Activated CD4-positive, alpha-beta T cell treated with anti-CD3 and anti-CD28 coated beads, Interleukin-2, amount 10 ng/mL, durations not matched to agents 7 days and 5 days (primary cell): ENCODE results near the gene OR4D9. TPM values are rescaled to one million over a fixed set of nuclear protein-coding genes. Genes with fewer than 3 reads are reported as not detected.

Experiments
- CTCF ChIA-PET: fragments of 350-600 bp; sonication (Branson Sonifier 250); formaldehyde crosslinking; loops from one replicate; lab custom pipeline; 2021; ENCODE audit warnings: antibody characterized with exemption; lab: Charles Lee
- POLR2A ChIA-PET: fragments of 350-600 bp; sonication (Branson Sonifier 250); formaldehyde crosslinking; loops from one replicate; lab custom pipeline; 2021; ENCODE audit warnings: antibody characterized with exemption; lab: Charles Lee
- DNase-seq: peaks from one replicate; pipeline ENCODE4 v3.0.0-alpha.2; 2020
- H3K27ac Mint-ChIP-seq: one replicate; pipeline ENCODE4 v1.8.0; 2021; ENCODE audit warnings: mild to moderate bottlenecking, moderate library complexity, mixed read lengths
- H3K27me3 Mint-ChIP-seq: one replicate; pipeline ENCODE4 v1.8.0; 2021; ENCODE audit warnings: mixed read lengths
- H3K36me3 Mint-ChIP-seq: one replicate; pipeline ENCODE4 v1.8.0; 2021; ENCODE audit warnings: low read depth, mixed read lengths
- H3K4me1 Mint-ChIP-seq: one replicate; pipeline ENCODE4 v1.8.0; 2021; ENCODE audit warnings: mixed read lengths
- H3K4me3 Mint-ChIP-seq: one replicate; pipeline ENCODE4 v1.8.0; 2021; ENCODE audit warnings: mild to moderate bottlenecking, moderate library complexity, mixed read lengths
- H3K9me3 Mint-ChIP-seq: one replicate; pipeline ENCODE4 v1.8.0; 2021; ENCODE audit warnings: mixed read lengths
- total RNA-seq, 2 experiments: library from RNA; stranded (reverse); gene quantifications; one replicate each; pipeline ENCODE4 v1.2.3, GENCODE V29; 2021

Gene OR4D9
- total RNA-seq, 2 experiments from 2014 or later: not detected

DNA sequence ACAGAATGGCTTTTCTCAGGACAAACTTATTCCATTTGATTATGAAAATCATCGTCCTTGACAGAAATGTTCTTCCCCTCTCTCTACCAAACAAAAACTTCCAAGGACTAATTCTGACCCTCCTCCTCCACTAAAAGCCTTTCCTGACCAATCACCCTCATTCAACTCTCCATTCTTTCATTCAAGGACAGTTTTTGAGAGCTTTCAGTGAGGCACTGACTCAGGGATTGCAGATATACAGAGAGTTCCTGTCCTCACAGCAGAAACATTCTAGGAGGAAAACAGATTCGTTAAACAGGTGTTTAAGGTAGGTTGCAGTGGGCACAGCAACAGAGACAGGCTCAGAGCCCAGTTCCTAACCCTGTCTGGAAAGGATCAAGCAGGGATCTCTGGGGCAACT lies 41.5 kb downstream of the OR4D9 start:
- no peak for DNase-seq
- no peak overlapping the region for H3K27ac Mint-ChIP-seq
- peaks cover 22% of the 10 kb centered on the region for H3K27me3 Mint-ChIP-seq
- no peaks in the 10 kb centered on the region for H3K9me3 Mint-ChIP-seq
- H3K4me1 Mint-ChIP-seq: peaks cover 58% of the 10 kb centered on the region
- no peaks in the 10 kb centered on the region for H3K36me3 Mint-ChIP-seq
- H3K4me3 Mint-ChIP-seq: no peak overlapping the region
- ChIA-PET POLR2A (no interaction called here), CTCF (no interaction called here)

DNA sequence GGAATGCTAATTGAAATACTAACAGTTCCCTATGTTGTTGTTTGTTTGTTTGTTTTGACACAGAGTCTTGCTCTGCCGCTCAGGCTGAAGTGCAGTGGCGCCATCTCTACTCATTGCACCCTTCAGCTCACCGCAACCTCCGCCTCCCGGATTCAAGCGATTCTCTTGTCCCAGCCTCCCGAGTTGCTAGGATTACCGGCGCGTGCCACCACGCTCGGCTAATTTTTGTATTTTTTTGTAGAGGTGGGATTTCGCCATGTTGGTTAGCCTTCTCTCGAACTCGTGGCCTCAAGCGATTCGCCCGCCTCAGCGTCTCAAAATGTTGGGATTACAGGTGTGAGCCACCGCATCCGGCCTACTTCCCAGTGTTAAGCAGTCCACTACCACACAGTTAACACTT lies 42.0 kb downstream of the OR4D9 start:
- DNase-seq: no peak
- H3K9me3 Mint-ChIP-seq: no peaks in the 10 kb centered on the region
- POLR2A ChIA-PET: no interaction called here
- peaks cover 62% of the 10 kb centered on the region for H3K4me1 Mint-ChIP-seq
- no peak overlapping the region for H3K27ac Mint-ChIP-seq
- peaks cover 22% of the 10 kb centered on the region for H3K27me3 Mint-ChIP-seq
- no peak overlapping the region for H3K4me3 Mint-ChIP-seq
- CTCF ChIA-PET: no interaction called here
- H3K36me3 Mint-ChIP-seq: no peaks in the 10 kb centered on the region

DNA sequence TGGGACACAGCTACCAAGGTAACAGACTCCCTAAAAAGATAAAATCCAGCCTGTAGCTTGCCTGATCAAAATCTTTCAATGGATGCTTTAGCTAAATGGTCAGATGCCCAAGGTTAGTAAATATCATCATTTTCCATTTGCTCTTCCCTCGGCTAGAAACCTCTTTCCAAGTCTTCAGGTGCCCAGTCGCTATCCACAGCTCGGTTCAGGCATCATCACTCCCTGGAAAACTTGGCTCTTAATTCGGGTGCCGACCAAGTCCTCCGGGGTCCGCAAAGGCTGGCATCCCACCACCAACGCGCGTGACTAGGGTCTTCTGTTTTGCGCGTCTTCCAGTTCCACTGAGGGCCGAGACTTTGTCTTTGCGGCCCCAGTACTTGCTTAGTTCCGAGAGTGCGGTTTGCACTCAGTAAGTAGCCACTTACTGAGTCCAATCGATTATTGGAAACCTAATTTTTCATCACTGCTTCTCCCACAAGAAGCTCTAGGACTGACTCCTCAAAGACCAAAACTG lies 44.3 kb downstream of the OR4D9 start:
- ChIA-PET CTCF (interaction anchor here (0.6 to 2.7 kb wide), 3 partner anchors 10 to 331 kb away, joined by 3 to 9 read pairs (median 4); no protein-coding TSS in a partner anchor), POLR2A (no interaction called here)
- peak overlapping the region; percentile 67 for H3K4me3 Mint-ChIP-seq
- H3K36me3 Mint-ChIP-seq: no peaks in the 10 kb centered on the region
- no peak for DNase-seq
- peaks cover 23% of the 10 kb centered on the region for H3K27me3 Mint-ChIP-seq
- H3K4me1 Mint-ChIP-seq: peaks cover 64% of the 10 kb centered on the region
- H3K27ac Mint-ChIP-seq: peak overlapping the region; percentile 77
- no peaks in the 10 kb centered on the region for H3K9me3 Mint-ChIP-seq

DNA sequence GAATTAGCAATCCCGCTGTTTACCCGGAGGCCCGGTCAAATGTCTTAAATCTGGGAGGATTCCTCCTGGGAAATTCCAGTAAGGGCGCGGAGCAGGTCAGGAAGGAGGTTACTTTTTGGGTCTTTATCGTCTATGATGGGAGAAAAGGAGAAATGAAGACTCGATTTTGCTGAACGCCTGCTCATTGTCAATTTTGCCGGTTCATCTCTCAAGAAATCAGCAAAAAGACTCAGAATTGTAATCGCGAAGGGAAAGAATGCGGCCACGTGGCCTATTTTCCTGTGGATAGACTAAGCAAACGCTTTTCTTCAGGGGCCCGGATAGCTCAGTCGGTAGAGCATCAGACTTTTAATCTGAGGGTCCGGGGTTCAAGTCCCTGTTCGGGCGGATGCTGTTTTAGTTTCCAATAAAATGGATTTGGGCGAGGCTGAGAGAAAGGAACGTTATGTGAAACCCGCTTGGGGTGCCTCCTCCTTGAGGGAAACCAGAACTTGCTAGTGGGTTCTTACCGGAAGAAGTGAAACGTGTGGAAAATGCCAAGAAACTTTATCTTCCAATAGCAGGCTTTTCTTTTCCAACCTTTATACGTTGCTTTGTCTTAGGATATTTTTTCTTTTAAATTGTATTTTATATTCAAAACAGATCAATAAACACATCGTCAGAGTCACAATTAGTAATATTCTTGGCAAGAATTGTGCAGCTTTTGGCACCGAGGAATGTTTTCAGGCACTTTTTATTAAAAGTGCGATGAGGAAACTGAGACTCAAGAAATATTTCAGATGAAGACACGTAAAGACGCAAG lies 45.0 kb downstream of the OR4D9 start:
- no peaks in the 10 kb centered on the region for H3K36me3 Mint-ChIP-seq
- peak; percentile 53 for DNase-seq
- peaks cover 23% of the 10 kb centered on the region for H3K27me3 Mint-ChIP-seq
- CTCF ChIA-PET: interaction anchor here (0.6 to 2.7 kb wide), 2 partner anchors 10 to 19 kb away, joined by 3 to 9 read pairs; no protein-coding TSS in a partner anchor
- H3K27ac Mint-ChIP-seq: peak overlapping the region; percentile 77
- peak overlapping the region; percentile 67 for H3K4me3 Mint-ChIP-seq
- POLR2A ChIA-PET: no interaction called here
- H3K4me1 Mint-ChIP-seq: peaks cover 63% of the 10 kb centered on the region
- no peaks in the 10 kb centered on the region for H3K9me3 Mint-ChIP-seq

DNA sequence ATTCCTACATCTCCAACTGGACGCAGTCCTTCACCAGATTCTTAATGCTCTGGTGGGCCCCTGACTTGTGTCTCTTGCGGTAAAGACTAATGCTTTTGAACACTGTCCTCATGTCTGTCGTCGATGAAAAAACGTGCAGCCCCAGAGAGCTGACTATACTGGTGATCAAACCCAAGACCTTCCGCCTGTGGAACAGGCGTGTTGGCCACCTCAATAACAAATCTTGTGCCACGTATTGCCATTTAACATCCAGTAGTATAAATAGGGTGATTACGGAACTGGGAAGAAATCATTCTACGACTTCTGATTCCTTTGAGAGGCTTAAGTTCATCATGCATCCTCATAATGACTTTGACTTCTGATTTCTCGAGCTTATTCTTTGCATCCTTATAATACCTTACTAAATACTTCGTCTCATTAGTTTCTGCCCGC lies 45.6 kb downstream of the OR4D9 start:
- Mint-ChIP-seq H3K4me3 (peak overlapping the region; percentile 67), H3K9me3 (no peaks in the 10 kb centered on the region), H3K4me1 (peaks cover 62% of the 10 kb centered on the region), H3K27me3 (peaks cover 22% of the 10 kb centered on the region), H3K27ac (peak overlapping the region; percentile 70), H3K36me3 (no peaks in the 10 kb centered on the region)
- CTCF ChIA-PET: interaction anchor here (1.0 to 2.7 kb wide), 2 partner anchors 9 to 112 kb away, joined by 4 to 9 read pairs; partner anchors contain the start of gene PATL1
- DNase-seq: no peak
- POLR2A ChIA-PET: interaction anchor here (0.8 kb wide), 1 partner anchor 9 kb away, joined by 4 read pairs; no protein-coding TSS in a partner anchor

DNA sequence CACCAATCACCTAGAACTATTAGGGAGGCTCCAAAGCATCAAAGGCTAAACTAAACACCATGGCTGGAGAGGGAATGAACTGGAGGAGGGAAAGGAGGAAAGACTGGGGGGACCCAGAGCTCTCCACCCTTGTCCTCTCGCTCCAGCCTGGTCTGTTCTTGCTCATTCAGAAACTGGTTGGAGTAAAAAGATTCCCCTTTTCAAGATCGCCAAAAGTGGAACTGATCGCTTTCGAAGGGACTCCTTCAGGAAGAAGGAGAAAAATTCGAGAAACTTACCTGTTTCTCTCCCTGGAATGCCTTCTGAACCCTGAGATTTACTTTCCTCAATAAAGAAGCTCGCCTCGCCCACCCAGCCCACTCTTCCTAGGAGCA lies 46.9 kb downstream of the OR4D9 start:
- Mint-ChIP-seq H3K27ac (no peak overlapping the region), H3K27me3 (peaks cover 22% of the 10 kb centered on the region), H3K36me3 (no peaks in the 10 kb centered on the region), H3K4me3 (peak overlapping the region; percentile 67), H3K4me1 (peaks cover 59% of the 10 kb centered on the region), H3K9me3 (no peaks in the 10 kb centered on the region)
- CTCF ChIA-PET: interaction anchor here (1.4 to 3.0 kb wide), 2 partner anchors 9 to 14 kb away, joined by 5 to 15 read pairs; no protein-coding TSS in a partner anchor
- POLR2A ChIA-PET: no interaction called here
- DNase-seq: no peak

DNA sequence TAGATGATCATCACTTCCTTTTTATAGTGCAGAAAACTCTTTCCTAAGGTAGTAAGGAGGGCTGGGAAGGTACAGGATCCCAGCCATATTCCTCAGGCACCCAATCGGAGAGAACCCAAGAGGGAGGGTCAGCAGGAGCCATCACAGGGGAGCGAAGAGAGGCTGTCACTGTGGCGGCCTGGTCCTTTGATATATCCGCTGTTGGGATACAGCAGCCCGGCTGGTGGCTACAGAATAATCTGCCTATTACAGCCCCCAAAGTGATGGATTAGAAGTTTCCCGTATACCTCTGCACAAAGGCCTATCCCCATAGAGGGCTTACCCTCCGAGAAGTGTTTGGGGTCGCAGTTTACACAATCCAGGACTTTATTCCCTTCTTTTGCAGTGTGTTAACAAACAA lies 48.5 kb downstream of the OR4D9 start:
- Mint-ChIP-seq H3K4me3 (peak overlapping the region; percentile 82), H3K36me3 (no peaks in the 10 kb centered on the region), H3K27ac (peak overlapping the region; percentile 88), H3K27me3 (peaks cover 19% of the 10 kb centered on the region), H3K9me3 (no peaks in the 10 kb centered on the region), H3K4me1 (peaks cover 56% of the 10 kb centered on the region)
- ChIA-PET POLR2A (no interaction called here), CTCF (interaction anchor here (1.2 to 3.0 kb wide), 3 partner anchors 11 to 109 kb away, joined by 3 to 15 read pairs (median 6); partner anchors contain the start of gene PATL1)
- DNase-seq: no peak

DNA sequence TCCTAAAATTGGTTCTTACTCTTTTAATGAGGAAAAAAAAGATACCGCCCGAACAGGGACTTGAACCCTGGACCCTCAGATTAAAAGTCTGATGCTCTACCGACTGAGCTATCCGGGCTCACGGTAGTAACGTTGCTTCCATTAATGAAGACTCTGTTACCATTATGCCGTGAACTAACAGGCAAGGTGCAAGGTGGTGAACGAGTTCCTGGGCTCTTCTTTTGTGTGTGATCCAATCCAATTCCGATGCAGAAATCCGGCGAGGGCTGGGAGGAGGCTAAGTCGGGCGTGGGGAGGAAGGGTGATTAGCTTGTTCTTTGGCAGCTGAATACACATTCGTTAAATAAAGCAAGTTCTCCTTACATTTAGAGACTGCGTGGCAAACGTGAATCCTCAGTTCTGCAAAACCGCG lies 49.0 kb downstream of the OR4D9 start:
- POLR2A ChIA-PET: no interaction called here
- H3K4me1 Mint-ChIP-seq: peaks cover 55% of the 10 kb centered on the region
- CTCF ChIA-PET: interaction anchor here (0.6 to 3.0 kb wide), 5 partner anchors 8 to 109 kb away, joined by 3 to 15 read pairs (median 5); partner anchors contain the start of gene PATL1
- H3K27me3 Mint-ChIP-seq: peaks cover 19% of the 10 kb centered on the region
- peak overlapping the region; percentile 82 for H3K4me3 Mint-ChIP-seq
- no peaks in the 10 kb centered on the region for H3K36me3 Mint-ChIP-seq
- peak; percentile 69 for DNase-seq
- no peaks in the 10 kb centered on the region for H3K9me3 Mint-ChIP-seq
- peak overlapping the region; percentile 88 for H3K27ac Mint-ChIP-seq

DNA sequence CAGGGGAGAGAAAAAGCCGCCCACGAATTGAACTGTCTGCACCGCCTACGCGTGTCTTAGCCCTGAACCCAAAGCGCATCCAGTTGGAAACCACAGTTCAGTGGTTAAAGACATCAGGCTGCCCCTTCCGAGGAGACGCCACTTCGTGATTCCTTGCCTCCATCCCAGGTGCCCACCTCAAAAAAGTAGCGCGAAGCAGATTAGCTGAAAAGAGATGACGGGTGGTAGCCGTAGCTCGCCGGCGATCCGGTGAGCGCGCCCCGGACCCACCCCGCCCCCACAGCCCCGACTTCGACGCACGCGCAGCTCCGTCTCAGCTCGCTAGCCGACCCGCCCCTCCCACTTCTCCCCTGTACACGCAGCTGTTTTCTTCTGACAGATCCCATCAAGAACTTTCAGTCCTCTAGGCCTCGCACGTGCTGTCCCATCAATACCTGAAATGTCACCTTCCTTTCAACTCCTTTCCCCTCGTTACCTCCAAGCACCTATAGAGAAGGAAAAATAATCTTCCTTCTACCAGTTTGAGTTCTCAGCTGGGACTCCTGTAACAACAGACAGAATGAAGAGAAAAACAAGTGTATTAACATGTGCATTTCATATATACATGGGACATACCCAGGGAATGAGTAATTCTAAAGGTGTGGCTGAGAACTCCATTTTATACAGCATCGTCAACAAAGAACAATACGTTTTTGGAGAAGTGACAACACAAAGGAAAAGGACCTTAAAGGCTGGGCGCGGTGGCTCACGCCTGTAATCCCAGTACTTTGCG lies 49.5 kb downstream of the OR4D9 start:
- no peaks in the 10 kb centered on the region for H3K9me3 Mint-ChIP-seq
- DNase-seq: peak; percentile 79
- POLR2A ChIA-PET: no interaction called here

DNA sequence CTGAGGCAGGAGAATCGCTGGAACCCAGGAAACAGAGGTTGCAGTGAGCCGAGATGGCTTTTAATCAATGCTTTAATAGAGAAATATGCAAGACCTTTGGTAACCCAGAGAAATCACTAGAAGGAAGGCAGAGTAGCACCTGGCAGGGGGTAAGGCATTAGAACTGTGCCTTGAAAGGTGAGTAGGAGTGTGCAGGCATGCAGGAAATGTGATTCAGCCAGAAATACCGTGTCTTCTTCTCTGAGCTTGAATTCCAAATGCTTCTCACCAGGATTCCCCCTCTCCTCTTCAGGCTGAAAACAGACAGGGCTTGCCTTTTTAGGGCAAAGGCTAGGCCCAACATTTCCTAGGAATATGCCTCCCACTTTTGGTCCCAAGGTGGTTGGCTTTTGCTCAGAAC lies 51.0 kb downstream of the OR4D9 start:
- Mint-ChIP-seq H3K9me3 (no peaks in the 10 kb centered on the region), H3K36me3 (no peaks in the 10 kb centered on the region), H3K4me1 (peaks cover 46% of the 10 kb centered on the region), H3K4me3 (no peak overlapping the region), H3K27me3 (peaks cover 2% of the 10 kb centered on the region), H3K27ac (peak overlapping the region; percentile 57)
- ChIA-PET POLR2A (no interaction called here), CTCF (interaction anchor here (1.1 to 1.6 kb wide), 3 partner anchors 10 to 53 kb away, joined by 3 read pairs; no protein-coding TSS in a partner anchor)
- DNase-seq: no peak

More for the DNA sequence above, 49.5 kb downstream of the OR4D9 start:
- Mint-ChIP-seq H3K27me3 (peaks cover 13% of the 10 kb centered on the region), H3K4me3 (peak overlapping the region; percentile 82), H3K36me3 (no peaks in the 10 kb centered on the region), H3K4me1 (peaks cover 54% of the 10 kb centered on the region), H3K27ac (peak overlapping the region; percentile 88)
- CTCF ChIA-PET: interaction anchor here (0.6 to 3.0 kb wide), 7 partner anchors 9 to 108 kb away, joined by 3 to 15 read pairs (median 5); partner anchors contain the start of gene PATL1
